Spinal cord (tissue), 10 donors: ENCODE results near the gene SSNA1. TPM values are rescaled to one million over a fixed set of nuclear protein-coding genes. Genes with fewer than 3 reads are reported as not detected.

Source experiments
- DNase-seq, 6 donors: peaks; one replicate each; pipeline versions ENCODE4 v3.0.0 to v3.0.0-alpha.2; 2013 to 2015; ENCODE audit warnings: low spot score in 6 of 6, low read depth in 4 of 6
- H3K27ac ChIP-seq: one replicate; pipeline ENCODE4 v1.5.1; 2013; ENCODE audit warnings: low read depth, low read length, control low read depth
- H3K27me3 ChIP-seq: one replicate; pipeline ENCODE4 v1.6.1; 2013; ENCODE audit warnings: low read length; ENCODE audit not compliant: control insufficient read depth, insufficient read depth
- H3K36me3 ChIP-seq: one replicate; pipeline ENCODE4 v1.6.1; 2013; ENCODE audit warnings: low read length; ENCODE audit not compliant: control insufficient read depth, insufficient read depth
- H3K4me1 ChIP-seq: one replicate; pipeline ENCODE4 v1.6.1; 2013; ENCODE audit warnings: low read length; ENCODE audit not compliant: control insufficient read depth, insufficient read depth
- H3K4me3 ChIP-seq: one replicate; pipeline ENCODE4 v1.5.1; 2013; ENCODE audit warnings: low read depth, low read length, control low read depth
- H3K9me3 ChIP-seq: one replicate; pipeline ENCODE4 v1.6.1; 2013; ENCODE audit warnings: low read length; ENCODE audit not compliant: control insufficient read depth, insufficient read depth
- WGBS: methylation state at CpG from one replicate; pipeline ENCODE4 v1.1.5; 2013; ENCODE audit warnings: missing lambda C conversion rate; ENCODE audit not compliant: insufficient coverage; 5-methylcytosine and 5-hydroxymethylcytosine counted together
- polyA plus RNA-seq, 2 donors: library from polyadenylated mRNA; unstranded; fragments of 120-200 nt; gene quantifications; one replicate each; pipeline ENCODE4 v1.2.1, GENCODE V29; 2013; ENCODE audit not compliant: insufficient read length in 2 of 2
- total RNA-seq, 2 donors: library from RNA; depleted of rRNA in 1 of 2; stranded (reverse); fragments of 120-200 nt in 1 of 2; fragments of >200 nt in 1 of 2; gene quantifications; one replicate each; pipeline versions ENCODE4 v1.2.3 to v1.2.4, GENCODE V29; 2013 to 2014
- donor health status: healthy.

The SSNA1 gene
- total and polyA plus RNA-seq, 4 donors = 28.1 to 66.9 (median 58.8) TPM

DNA sequence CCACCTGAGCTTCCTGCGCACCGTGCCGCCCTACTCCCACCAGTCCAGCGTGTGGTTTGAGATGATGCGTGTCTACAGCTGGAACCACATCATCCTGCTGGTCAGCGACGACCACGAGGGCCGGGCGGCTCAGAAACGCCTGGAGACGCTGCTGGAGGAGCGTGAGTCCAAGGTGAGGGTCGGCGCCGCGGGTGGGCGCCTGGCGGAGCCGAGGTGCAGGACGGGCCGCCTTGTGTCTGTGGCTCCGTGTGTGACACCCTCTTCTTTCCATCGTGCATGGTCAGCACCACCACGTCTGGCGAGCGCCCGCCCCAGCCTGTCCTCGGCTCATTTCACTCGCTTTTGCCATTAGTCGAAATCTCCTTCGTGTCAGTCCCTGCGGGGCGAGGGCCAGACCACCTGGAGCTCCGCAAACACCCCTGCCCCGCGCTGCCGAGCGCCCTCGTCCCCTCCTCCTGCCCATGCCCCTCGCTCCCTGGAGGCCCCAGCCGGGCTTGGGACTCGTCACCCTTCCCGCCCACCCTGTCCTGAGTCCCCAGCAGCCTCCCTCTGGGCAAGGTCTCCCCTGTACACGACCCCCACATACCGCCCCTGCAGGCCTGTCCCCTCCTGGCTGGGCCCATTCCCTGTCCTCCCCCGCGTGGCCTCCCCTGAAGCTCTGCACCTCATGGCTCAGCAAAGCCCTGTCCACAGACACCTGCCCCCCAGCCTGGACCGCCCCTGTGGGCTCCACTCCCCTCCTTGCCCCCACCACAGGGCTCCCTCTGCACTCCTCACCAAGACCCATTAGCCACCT, 42.5 kb upstream of the SSNA1 start:
- Histone ChIP-seq H3K9me3 (no peaks in the 10 kb centered on the region), H3K4me1 (peaks cover 15% of the 10 kb centered on the region), H3K27ac (no peak overlapping the region), H3K36me3 (peaks cover 84% of the 10 kb centered on the region), H3K27me3 (peaks cover 4% of the 10 kb centered on the region), H3K4me3 (no peak overlapping the region)
- DNase-seq = no peak
- 49% methylated on average over 47 of the region's 49 CpGs for WGBS

DNA sequence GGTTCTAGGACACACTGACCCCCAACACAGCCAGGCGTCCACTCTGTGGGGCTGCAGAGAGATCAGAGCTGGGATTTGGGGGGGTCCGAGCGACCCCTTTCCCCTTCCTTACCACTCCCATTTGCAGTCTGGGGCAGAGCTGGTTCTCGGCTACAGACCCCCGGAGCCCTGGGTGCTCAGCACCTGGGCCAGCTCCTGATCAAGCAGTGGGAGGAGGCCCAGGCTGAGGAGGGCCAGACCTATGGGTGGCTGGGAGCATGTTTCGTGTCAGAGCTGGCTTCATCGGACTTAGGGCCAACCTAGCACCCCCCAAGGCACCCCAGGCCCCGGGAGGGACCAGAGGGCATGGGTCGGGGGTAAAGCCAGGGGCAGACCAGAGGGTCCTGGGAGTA, 42.0 kb upstream of the SSNA1 start:
- H3K9me3 ChIP-seq = no peaks in the 10 kb centered on the region
- no peak for DNase-seq
- WGBS = 86% methylated on average over 4 of the region's 9 CpGs
- H3K4me3 ChIP-seq = no peak overlapping the region
- H3K27ac ChIP-seq = no peak overlapping the region
- peaks cover 9% of the 10 kb centered on the region for H3K4me1 ChIP-seq
- peaks cover 81% of the 10 kb centered on the region for H3K36me3 ChIP-seq
- H3K27me3 ChIP-seq = peaks cover 2% of the 10 kb centered on the region

- DNase-seq = no peak
- peaks cover 2% of the 10 kb centered on the region for H3K4me1 ChIP-seq
- WGBS = 86% methylated on average over 25 of the region's 26 CpGs
- H3K36me3 ChIP-seq = peaks cover 78% of the 10 kb centered on the region
- H3K4me3 ChIP-seq = no peak overlapping the region
- no peak overlapping the region for H3K27ac ChIP-seq
- peaks cover 2% of the 10 kb centered on the region for H3K27me3 ChIP-seq
- H3K9me3 ChIP-seq = no peaks in the 10 kb centered on the region
These were observed 41.2 kb upstream of the SSNA1 start for GRCh38 chr9:137147091-137147792.

GRCh38 chr9:137147793-137148160, 40.7 kb upstream of the SSNA1 start:
- 33% methylated on average over 10 of the region's 24 CpGs for WGBS
- H3K27ac ChIP-seq = no peak overlapping the region
- H3K9me3 ChIP-seq = no peaks in the 10 kb centered on the region
- no peak for DNase-seq
- peaks cover 78% of the 10 kb centered on the region for H3K36me3 ChIP-seq
- no peaks in the 10 kb centered on the region for H3K4me1 ChIP-seq
- H3K27me3 ChIP-seq = peaks cover 2% of the 10 kb centered on the region
- no peak overlapping the region for H3K4me3 ChIP-seq

DNA sequence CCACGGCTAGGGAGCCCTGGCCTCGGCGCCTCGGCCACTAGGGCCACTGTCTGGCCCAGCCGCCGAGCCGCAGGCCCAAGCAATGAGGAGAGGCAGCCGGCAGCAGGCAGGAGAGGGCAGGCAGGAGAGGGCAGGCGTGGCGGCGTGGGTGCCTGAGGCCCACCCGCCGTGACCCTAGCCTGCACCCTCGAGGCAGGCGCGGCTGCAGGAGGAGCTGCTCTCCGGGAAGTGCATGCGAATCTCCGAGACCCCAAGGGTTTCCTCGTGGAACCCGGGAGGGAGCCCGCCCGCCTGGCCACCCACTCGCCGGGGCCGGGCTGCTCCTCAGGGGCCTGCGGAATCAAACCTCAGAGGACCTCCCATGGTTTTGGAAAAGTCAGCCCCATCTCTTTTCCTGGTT, 40.2 kb upstream of the SSNA1 start:
- Histone ChIP-seq H3K4me1 (no peaks in the 10 kb centered on the region), H3K9me3 (no peaks in the 10 kb centered on the region), H3K27ac (no peak overlapping the region), H3K4me3 (no peak overlapping the region), H3K27me3 (peaks cover 2% of the 10 kb centered on the region), H3K36me3 (peaks cover 78% of the 10 kb centered on the region)
- 68% methylated on average over 27 of the region's 27 CpGs for WGBS
- DNase-seq = no peak

GRCh38 chr9:137148661-137149060, 39.8 kb upstream of the SSNA1 start:
- Histone ChIP-seq H3K36me3 (peaks cover 78% of the 10 kb centered on the region), H3K9me3 (no peaks in the 10 kb centered on the region), H3K27ac (no peak overlapping the region), H3K4me1 (no peaks in the 10 kb centered on the region), H3K27me3 (peaks cover 2% of the 10 kb centered on the region), H3K4me3 (no peak overlapping the region)
- no peak for DNase-seq
- 84% methylated on average over 19 of the region's 19 CpGs for WGBS

DNA sequence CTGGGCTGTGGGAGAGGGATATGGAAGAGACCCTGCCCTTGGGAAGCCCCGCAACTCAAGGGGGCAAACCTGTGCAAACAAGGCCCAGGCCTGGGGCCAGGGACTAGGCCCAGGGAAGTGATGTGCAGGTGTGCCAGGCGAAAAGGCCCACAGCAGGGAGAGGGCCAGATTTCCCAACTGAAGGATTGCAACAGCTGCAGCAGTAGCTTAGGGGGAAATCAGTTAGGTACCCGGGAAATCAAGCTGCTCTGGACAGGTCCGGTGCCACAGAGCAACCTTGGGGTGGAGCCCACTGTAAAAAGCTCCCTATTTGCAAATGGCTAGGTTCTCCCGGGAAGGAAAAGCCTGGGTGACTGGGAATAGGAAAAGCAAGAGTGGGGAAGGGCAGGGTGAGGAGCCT, 39.1 kb upstream of the SSNA1 start:
- peaks cover 74% of the 10 kb centered on the region for H3K36me3 ChIP-seq
- H3K9me3 ChIP-seq = no peaks in the 10 kb centered on the region
- H3K27ac ChIP-seq = no peak overlapping the region
- H3K27me3 ChIP-seq = peaks cover 2% of the 10 kb centered on the region
- 75% methylated on average over 5 of the region's 5 CpGs for WGBS
- no peak overlapping the region for H3K4me3 ChIP-seq
- DNase-seq = no peak
- no peaks in the 10 kb centered on the region for H3K4me1 ChIP-seq

DNA sequence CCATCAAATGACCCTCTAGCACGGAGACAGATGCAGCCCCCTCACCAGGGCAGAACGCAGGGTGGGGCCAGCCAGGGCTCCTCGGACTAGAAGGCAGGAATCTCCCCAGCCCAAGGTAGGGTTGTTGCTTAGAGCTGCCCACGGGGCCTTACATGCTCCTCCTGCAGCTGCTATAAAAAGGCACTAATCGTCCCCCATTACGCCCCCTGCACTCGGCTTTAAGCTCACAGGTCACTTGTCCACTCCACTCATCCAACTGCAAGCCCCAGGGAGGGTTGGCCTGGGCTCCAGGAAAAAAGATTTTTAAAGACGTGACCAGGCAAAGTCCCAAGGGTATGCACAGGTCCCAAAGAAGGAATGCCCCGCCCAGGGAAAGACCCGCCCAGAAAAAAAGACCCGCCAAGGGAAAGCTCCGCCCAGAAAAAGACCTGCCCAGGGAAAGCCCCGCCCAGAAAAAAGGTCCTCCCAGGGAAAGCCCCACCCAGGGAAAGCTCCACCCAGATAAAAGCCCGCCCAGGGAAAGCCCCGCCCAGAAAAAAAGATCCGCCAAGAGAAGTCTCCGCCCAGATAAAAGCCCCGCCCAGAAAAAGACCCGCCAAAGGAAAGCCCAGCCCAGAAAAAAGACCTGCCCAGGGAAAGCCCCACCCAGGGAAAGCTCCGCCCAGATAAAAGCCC, 38.4 kb upstream of the SSNA1 start:
- Histone ChIP-seq H3K4me1 (no peaks in the 10 kb centered on the region), H3K4me3 (no peak overlapping the region), H3K27me3 (peaks cover 2% of the 10 kb centered on the region), H3K27ac (no peak overlapping the region), H3K36me3 (peaks cover 78% of the 10 kb centered on the region), H3K9me3 (no peaks in the 10 kb centered on the region)
- WGBS = 46% methylated on average over 14 of the region's 20 CpGs
- DNase-seq = no peak

DNA sequence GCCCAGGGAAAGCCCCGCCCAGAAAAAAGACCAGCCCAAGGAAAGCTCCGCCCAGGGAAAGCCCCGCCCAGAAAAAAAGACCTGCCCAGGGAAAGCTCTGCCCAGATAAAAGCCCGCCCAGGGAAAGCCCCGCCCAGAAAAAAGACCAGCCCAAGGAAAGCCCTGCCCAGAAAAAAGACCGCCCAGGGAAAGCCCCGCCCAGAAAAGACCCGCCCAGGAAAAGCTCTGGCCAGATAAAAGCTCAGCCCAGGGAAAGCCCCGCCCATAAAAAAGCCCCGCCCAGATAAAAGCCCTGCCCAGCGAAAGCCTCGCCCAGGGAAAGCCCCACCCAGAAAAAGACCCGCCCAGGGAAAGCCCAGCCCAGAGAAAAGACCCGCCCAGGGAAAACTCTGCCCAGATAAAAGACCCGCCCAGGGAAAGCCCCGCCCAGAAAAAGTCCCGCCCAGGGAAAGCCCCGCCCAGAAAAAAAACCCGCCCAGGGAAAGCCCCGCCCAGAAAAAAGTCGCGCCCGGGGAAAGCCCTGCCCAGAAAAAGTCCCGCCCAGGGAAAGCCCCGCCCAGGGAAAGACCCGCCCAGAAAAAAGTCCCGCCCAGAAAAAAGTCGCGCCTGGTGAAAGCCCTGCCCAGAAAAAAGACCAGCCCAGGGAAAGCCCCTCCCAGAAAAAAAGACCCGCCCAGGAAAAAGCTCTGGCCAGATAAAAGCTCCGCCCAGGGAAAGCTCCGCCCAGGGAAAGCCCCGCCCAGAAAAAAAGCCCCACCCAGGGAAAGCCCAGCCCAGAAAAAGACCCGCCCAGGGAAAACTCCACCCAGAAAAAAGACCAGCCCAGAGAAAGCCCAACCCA, 37.6 kb upstream of the SSNA1 start:
- Histone ChIP-seq H3K36me3 (peaks cover 79% of the 10 kb centered on the region), H3K27ac (no peak overlapping the region), H3K4me1 (no peaks in the 10 kb centered on the region), H3K27me3 (peaks cover 10% of the 10 kb centered on the region), H3K4me3 (no peak overlapping the region), H3K9me3 (no peaks in the 10 kb centered on the region)
- 29% methylated on average over 26 of the region's 34 CpGs for WGBS
- DNase-seq = no peak
